GM23338 (cell line): ENCODE measurements around the gene RABL6.

Experiments
- CREB1 ChIP-seq: fragments of 250-450 bp; sonication (Bioruptor Pico); IDR thresholded peaks from 2 replicates; pipeline ENCODE4 v1.5.0; 2020; ENCODE audit warnings: low read depth, mild to moderate bottlenecking, moderate library complexity
- CTCF ChIP-seq, 2 experiments: fragments of 200-600 bp in 1 of 2; sonication (generic) in 1 of 2; conservative IDR thresholded peaks; 2 replicates each; pipeline versions ENCODE4 v1.5.1 to v1.6.1; 2016 to 2017; ENCODE audit warnings: antibody characterized with exemption in 2 of 2, low read depth in 2 of 2, mild to moderate bottlenecking in 2 of 2, moderate library complexity in 1 of 2
- ETS1 ChIP-seq: IDR thresholded peaks from 2 replicates; pipeline ENCODE4 v1.6.1; 2016; ENCODE audit warnings: antibody characterized with exemption
- EZH2 ChIP-seq: fragments of 200-600 bp; sonication (generic); IDR thresholded peaks from one replicate; pipeline ENCODE4 v1.8.0; 2017; ENCODE audit warnings: antibody characterized with exemption, mild to moderate bottlenecking, low read depth; ENCODE audit not compliant: unreplicated experiment
- EZH2phosphoT487 ChIP-seq: fragments of 200-600 bp; sonication (generic); IDR thresholded peaks from one replicate; pipeline ENCODE4 v1.8.1; 2018; ENCODE audit warnings: antibody characterized with exemption; ENCODE audit not compliant: unreplicated experiment
- JUNB ChIP-seq: IDR thresholded peaks from one replicate; pipeline ENCODE4 v1.6.1; 2016; ENCODE audit warnings: antibody characterized with exemption; ENCODE audit not compliant: unreplicated experiment
- NANOG ChIP-seq: IDR thresholded peaks from 2 replicates; pipeline ENCODE4 v1.6.1; 2016; ENCODE audit warnings: antibody characterized with exemption, borderline replicate concordance
- POLR2AphosphoS5 ChIP-seq: IDR thresholded peaks from 2 replicates; pipeline ENCODE4 v1.6.1; 2016; ENCODE audit warnings: antibody characterized with exemption, low read depth
- REST ChIP-seq: IDR thresholded peaks from one replicate; pipeline ENCODE4 v1.6.1; 2018; ENCODE audit warnings: antibody characterized with exemption; ENCODE audit not compliant: unreplicated experiment
- ZNF114 ChIP-seq: fragments of 250-450 bp; sonication (Bioruptor Pico); IDR thresholded peaks from 2 replicates; pipeline ENCODE4 v1.5.0; 2020; ENCODE audit warnings: mild to moderate bottlenecking, moderate library complexity
- ZNF331 ChIP-seq: fragments of 250-450 bp; sonication (Bioruptor Pico); IDR thresholded peaks from 2 replicates; pipeline ENCODE4 v1.5.0; 2020; ENCODE audit warnings: low read depth, mild to moderate bottlenecking, moderate library complexity

GRCh38 chr9:136828474-136829140 is 20.9 kb downstream of the RABL6 start:
- no peak for TF ChIP-seq REST
- TF ChIP-seq CTCF (conservative IDR thresholded peaks at IDR 0.05; ENCODE audit: low read depth in 2 of 2), result no peak
- TF ChIP-seq EZH2phosphoT487, result no peak
- no peak for TF ChIP-seq EZH2
- no peak for TF ChIP-seq CREB1 (CRISPR knock-in tag)
- no peak for TF ChIP-seq POLR2AphosphoS5
- TF ChIP-seq ETS1, result no peak
- TF ChIP-seq ZNF331, result no peak
- TF ChIP-seq NANOG, result no peak
- TF ChIP-seq JUNB, result no peak
- no peak for TF ChIP-seq ZNF114 (CRISPR knock-in tag)
